Upper lobe of left lung (tissue), 6 donors: ENCODE data around the gene EIF4G3. TPM values are rescaled to one million over a fixed set of nuclear protein-coding genes. Genes with fewer than 3 reads are reported as not detected.
"Not testable (repeated sequence)": the region's sequence is repeated elsewhere in the genome, so short reads cannot be mapped to it uniquely, and the experiment has no call there.

Experiments
- ATAC-seq, 2 donors: fragments of 200-7000 bp; cut with Tn5 transposase; one replicate each; pipeline ENCODE4 v1.9.1; 2022; ENCODE audit warnings: mild to moderate bottlenecking in 2 of 2, moderate library complexity in 2 of 2; ENCODE audit not compliant: low FRiP score in 2 of 2
- DNase-seq, 2 donors: peaks; one replicate each; pipeline ENCODE4 v3.0.0-alpha.2; 2019 to 2020
- H3K27ac ChIP-seq, 4 donors: fragments of 200-600 bp; sonication (generic); one replicate each; pipeline ENCODE4 v1.5.1; 2016 to 2019
- H3K27me3 ChIP-seq, 4 donors: fragments of 200-600 bp; sonication (generic); one replicate each; pipeline ENCODE4 v1.5.1; 2017 to 2019
- H3K36me3 ChIP-seq, 4 donors: fragments of 200-600 bp; sonication (generic); one replicate each; pipeline ENCODE4 v1.5.1; 2016 to 2019
- H3K4me1 ChIP-seq, 4 donors: fragments of 200-600 bp; sonication (generic); one replicate each; pipeline ENCODE4 v1.5.1; 2018 to 2019
- H3K4me3 ChIP-seq, 4 donors: fragments of 200-600 bp; sonication (generic); one replicate each; pipeline ENCODE4 v1.5.1; 2017 to 2019; ENCODE audit warnings: mild to moderate bottlenecking in 2 of 4, moderate library complexity in 1 of 4
- H3K9me3 ChIP-seq, 4 donors: fragments of 200-600 bp; sonication (generic); one replicate each; pipeline ENCODE4 v1.5.1; 2018 to 2019
- EP300 ChIP-seq, 4 donors: sonication (generic); formaldehyde crosslinking; IDR thresholded peaks; one replicate each; pipeline ENCODE4 v1.5.1; 2017; ENCODE audit warnings: antibody characterized with exemption in 4 of 4, control low read depth in 2 of 4
- POLR2A ChIP-seq, 4 donors: fragments of 450-650 bp; IDR thresholded peaks; one replicate each; pipeline ENCODE4 v1.5.1; 2016 to 2017; ENCODE audit warnings: antibody characterized with exemption in 4 of 4, mild to moderate bottlenecking in 2 of 4
- POLR2AphosphoS5 ChIP-seq, 2 donors: sonication (generic); formaldehyde crosslinking; IDR thresholded peaks; one replicate each; pipeline ENCODE4 v1.5.1; 2017; ENCODE audit warnings: antibody characterized with exemption in 2 of 2
- WGBS, 2 donors: methylation state at CpG; one replicate each; pipeline ENCODE4 v1.1.5; 2017 to 2018; 5-methylcytosine and 5-hydroxymethylcytosine counted together
- total RNA-seq, 6 donors: library from RNA; depleted of rRNA in 4 of 6; stranded (reverse); fragments of >200 nt in 4 of 6; gene quantifications; one replicate each; pipeline versions ENCODE4 v1.1.0 to v1.2.1, GENCODE V29; 2016 to 2021
- TF ChIP-seq, protein P1 (sequence below), 6 experiments: fragments of 450-650 bp in 4 of 6; fragments of 200-600 bp in 2 of 6; sonication (generic) in 2 of 6; IDR thresholded peaks; one replicate each; pipeline ENCODE4 v1.5.1; 2016 to 2019; ENCODE audit warnings: antibody characterized with exemption in 6 of 6
- donor health status: DM: no; HTN: no; CAD: no; lungs with moderate emphysema.
- donor health status: DM: no; HTN: yes; CAD: no; lungs with severe emphysema.

Gene EIF4G3
- total RNA-seq, 6 donors from 2014 or later: 23.7 to 75.4 (median 38.3) TPM

GRCh38 chr1:21098186-21098915 lies 78.3 kb downstream of the EIF4G3 start:
- peaks cover 0 to 27% (median 13%) of the 10 kb centered on the region in 4 donors for H3K4me1 ChIP-seq
- no peaks in the 10 kb centered on the region for H3K9me3 ChIP-seq
- 79 to 91% methylated on average over 5 of the region's 5 CpGs for WGBS, 2 donors
- H3K4me3 ChIP-seq: no peak overlapping the region
- H3K27me3 ChIP-seq: no peaks in the 10 kb centered on the region
- ATAC-seq (no peak), DNase-seq (no peak)
- TF ChIP-seq EP300 (IDR thresholded peaks at IDR 0.05): no peak
- TF ChIP-seq, protein P1, sequence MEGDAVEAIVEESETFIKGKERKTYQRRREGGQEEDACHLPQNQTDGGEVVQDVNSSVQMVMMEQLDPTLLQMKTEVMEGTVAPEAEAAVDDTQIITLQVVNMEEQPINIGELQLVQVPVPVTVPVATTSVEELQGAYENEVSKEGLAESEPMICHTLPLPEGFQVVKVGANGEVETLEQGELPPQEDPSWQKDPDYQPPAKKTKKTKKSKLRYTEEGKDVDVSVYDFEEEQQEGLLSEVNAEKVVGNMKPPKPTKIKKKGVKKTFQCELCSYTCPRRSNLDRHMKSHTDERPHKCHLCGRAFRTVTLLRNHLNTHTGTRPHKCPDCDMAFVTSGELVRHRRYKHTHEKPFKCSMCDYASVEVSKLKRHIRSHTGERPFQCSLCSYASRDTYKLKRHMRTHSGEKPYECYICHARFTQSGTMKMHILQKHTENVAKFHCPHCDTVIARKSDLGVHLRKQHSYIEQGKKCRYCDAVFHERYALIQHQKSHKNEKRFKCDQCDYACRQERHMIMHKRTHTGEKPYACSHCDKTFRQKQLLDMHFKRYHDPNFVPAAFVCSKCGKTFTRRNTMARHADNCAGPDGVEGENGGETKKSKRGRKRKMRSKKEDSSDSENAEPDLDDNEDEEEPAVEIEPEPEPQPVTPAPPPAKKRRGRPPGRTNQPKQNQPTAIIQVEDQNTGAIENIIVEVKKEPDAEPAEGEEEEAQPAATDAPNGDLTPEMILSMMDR (IDR thresholded peaks at IDR 0.05): no peak
- TF ChIP-seq POLR2A (IDR thresholded peaks at IDR 0.05): no peak
- no peak for TF ChIP-seq POLR2AphosphoS5 (IDR thresholded peaks at IDR 0.05)
- H3K27ac ChIP-seq: no peak overlapping the region
- H3K36me3 ChIP-seq: no peaks in the 10 kb centered on the region

DNA sequence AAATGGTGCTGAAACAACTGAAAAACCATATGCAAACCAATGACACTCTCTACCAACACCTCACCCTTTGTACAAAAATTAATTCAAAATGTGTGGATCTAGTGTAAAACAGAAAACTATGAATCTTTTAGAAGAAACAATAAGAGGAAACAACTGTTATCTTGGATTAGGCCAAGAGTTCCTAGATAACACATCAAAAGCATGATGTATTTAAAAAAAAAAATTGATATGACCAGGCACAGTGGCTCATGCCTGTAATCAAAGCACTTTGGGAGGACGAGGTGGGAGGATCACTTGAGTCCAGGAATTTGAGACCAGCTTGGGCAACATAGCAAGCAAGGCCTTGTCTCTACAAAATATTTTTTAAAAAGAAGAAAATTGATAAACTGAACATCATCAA lies 79.0 kb downstream of the EIF4G3 start:
- Histone ChIP-seq H3K4me1 (peaks cover 0 to 27% (median 13%) of the 10 kb centered on the region in 4 donors), H3K36me3 (no peaks in the 10 kb centered on the region), H3K27ac (no peak overlapping the region), H3K27me3 (no peaks in the 10 kb centered on the region), H3K9me3 (no peaks in the 10 kb centered on the region), H3K4me3 (no peak overlapping the region)
- WGBS, 2 donors: 37 to 74% methylated on average over 1 of the region's 1 CpG
- ATAC-seq: no peak
- TF ChIP-seq POLR2AphosphoS5 (IDR thresholded peaks at IDR 0.05) (no peak), EP300 (IDR thresholded peaks at IDR 0.05) (no peak)
- TF ChIP-seq, protein P1 (IDR thresholded peaks at IDR 0.05): no peak
- DNase-seq: no peak

DNA sequence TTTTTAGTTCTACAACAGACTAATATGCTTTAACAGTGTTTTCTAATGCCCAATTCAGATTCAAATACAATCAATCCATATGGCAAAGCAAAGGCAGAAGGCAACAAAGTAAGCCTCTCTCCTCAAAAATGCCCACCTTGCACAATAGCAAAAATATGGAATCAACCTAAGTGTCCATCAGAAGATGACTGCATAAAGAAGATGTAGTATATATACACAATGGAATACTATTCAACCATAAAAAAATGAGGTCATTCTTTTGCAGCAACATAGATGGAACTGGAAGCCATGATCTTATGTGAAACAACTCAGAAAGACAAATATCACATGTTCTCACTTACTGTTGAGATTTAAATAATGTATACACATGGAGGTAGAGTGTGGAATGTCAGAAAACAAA lies 80.7 kb downstream of the EIF4G3 start:
- H3K4me3 ChIP-seq: no peak overlapping the region
- no peaks in the 10 kb centered on the region for H3K36me3 ChIP-seq
- no peaks in the 10 kb centered on the region for H3K9me3 ChIP-seq
- peaks cover 0 to 24% (median 13%) of the 10 kb centered on the region in 4 donors for H3K4me1 ChIP-seq
- DNase-seq (no peak), ATAC-seq (no peak)
- no peaks in the 10 kb centered on the region for H3K27me3 ChIP-seq
- no peak for TF ChIP-seq POLR2A (IDR thresholded peaks at IDR 0.05)
- no peak overlapping the region for H3K27ac ChIP-seq

DNA sequence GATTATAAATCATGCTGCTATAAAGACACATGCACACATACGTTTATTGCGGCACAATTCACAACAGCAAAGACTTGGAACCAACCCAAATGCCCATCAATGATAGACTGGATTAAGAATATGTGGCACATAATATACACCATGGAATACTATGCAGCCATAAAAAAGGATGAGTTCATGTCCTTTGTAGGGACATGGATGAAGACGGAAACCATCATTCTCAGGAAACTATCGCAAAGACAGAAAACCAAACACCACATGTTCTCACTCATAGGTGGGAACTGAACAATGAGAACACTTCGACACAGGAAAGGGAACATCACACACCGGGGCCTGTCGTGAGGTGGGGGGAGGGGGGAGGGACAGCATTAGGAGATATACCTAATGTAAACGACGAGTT lies 82.4 kb downstream of the EIF4G3 start:
- ATAC-seq, H3K4me3 ChIP-seq, H3K27me3 ChIP-seq, H3K9me3 ChIP-seq, H3K36me3 ChIP-seq, H3K27ac ChIP-seq, DNase-seq: not testable (repeated sequence)
- H3K4me1 ChIP-seq: peaks cover 0 to 13% (median 6%) of the 10 kb centered on the region in 4 donors
- 89 to 94% methylated on average over 6 to 9 of the region's 9 CpGs for WGBS, 2 donors

GRCh38 chr1:21093271-21093958 lies 83.3 kb downstream of the EIF4G3 start:
- not testable (repeated sequence) for H3K9me3 ChIP-seq, H3K4me1 ChIP-seq, ATAC-seq, H3K36me3 ChIP-seq, H3K27ac ChIP-seq, H3K4me3 ChIP-seq, DNase-seq, H3K27me3 ChIP-seq
- 75 to 85% methylated on average over 2 of the region's 2 CpGs for WGBS, 2 donors

- 95 to 97% methylated on average over 1 to 2 of the region's 2 CpGs for whole genome bisulfite sequencing, 2 donors
- H3K27ac ChIP-seq, H3K9me3 ChIP-seq, H3K36me3 ChIP-seq, ATAC-seq, H3K27me3 ChIP-seq, H3K4me1 ChIP-seq, DNase-seq, H3K4me3 ChIP-seq: not testable (repeated sequence)
These were observed 84.2 kb downstream of the EIF4G3 start for GRCh38 chr1:21092545-21092944.

DNA sequence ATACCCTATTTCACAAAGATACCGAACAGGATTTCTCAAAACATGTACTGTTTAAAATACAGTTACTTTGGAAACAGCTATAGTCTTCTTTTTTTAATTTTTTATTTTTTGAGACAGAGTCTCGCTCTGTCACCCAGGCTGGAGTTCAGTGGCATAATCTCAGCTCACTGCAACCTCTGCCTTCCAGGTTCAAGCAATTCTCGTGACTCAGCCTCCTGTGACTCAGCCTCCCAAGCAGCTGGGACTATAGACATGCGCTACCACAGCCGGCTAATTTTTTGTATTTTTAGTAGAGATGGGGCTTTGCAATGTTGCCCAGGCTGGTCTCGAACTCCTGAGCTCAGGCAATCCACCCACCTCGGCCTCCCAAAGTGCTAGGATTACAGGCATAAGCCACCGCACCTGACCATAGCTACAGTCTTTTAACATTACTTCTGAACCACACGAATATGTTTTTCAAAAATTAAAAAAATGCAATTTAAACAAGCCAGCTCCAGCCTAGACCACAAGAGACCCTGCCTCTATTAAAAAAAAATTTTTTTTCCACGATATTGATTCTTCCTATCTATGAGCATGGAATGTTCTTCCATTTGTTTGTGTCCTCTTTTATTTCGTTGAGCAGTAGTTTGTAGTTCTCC lies 85.5 kb downstream of the EIF4G3 start:
- 80 to 81% methylated on average over 11 of the region's 11 CpGs for WGBS, 2 donors
- ATAC-seq (peak in 1 of 2 donors; percentile 95), DNase-seq (peak in 1 of 2 donors; percentile 74)
- not testable (repeated sequence) for H3K36me3 ChIP-seq, H3K4me3 ChIP-seq, H3K9me3 ChIP-seq, H3K27me3 ChIP-seq, H3K4me1 ChIP-seq
- peak overlapping the region; percentile 44 to 55 (median 48) for H3K27ac ChIP-seq
